IMR-90 (cell line): Measurements from ENCODE around the gene CFAP73. TPM values are rescaled to one million over a fixed set of nuclear protein-coding genes. Genes with fewer than 3 reads are reported as not detected.

ENCODE experiments used
- ATAC-seq: fragments of 200-7000 bp; cut with Tn5 transposase; 2 replicates; pipeline ENCODE4 v1.9.1; 2020; ENCODE audit warnings: low read depth, mild to moderate bottlenecking, moderate library complexity
- BruUV-seq: library from RNA; stranded (reverse); fragments of 400-500 nt; replicated peaks from 2 replicates; lab custom pipeline; 2021; lab: Mats Ljungman, UMichigan
- CTCF ChIA-PET: fragments of 300-600 bp; formaldehyde crosslinking; extraction: SDS; loops from one replicate; lab custom pipeline; 2021; ENCODE audit warnings: antibody characterized with exemption; lab: Yijun Ruan, JAX
- POLR2A ChIA-PET: fragments of 300-600 bp; sonication (Branson Sonifier 250); formaldehyde crosslinking; loops from one replicate; lab custom pipeline; 2022; ENCODE audit warnings: antibody characterized with exemption; ENCODE audit not compliant: unreplicated experiment; lab: Charles Lee
- DNase-seq: peaks from one replicate; pipeline ENCODE4 v3.0.0; 2013
- H2AFZ ChIP-seq: replicated peaks from 2 replicates; pipeline ENCODE3; 2013; ENCODE audit warnings: low read length, mild to moderate bottlenecking; ENCODE audit not compliant: poor library complexity
- H2AK5ac ChIP-seq: 2 replicates; pipeline ENCODE4 v1.6.1; 2013; ENCODE audit warnings: low read depth, low read length, inconsistent platforms
- H2AK9ac ChIP-seq: replicated peaks from 2 replicates; pipeline ENCODE3; 2013; ENCODE audit warnings: mild to moderate bottlenecking, low read depth, low read length, moderate library complexity; ENCODE audit not compliant: poor library complexity
- H2BK120ac ChIP-seq: 2 replicates; pipeline ENCODE4 v1.6.1; 2013; ENCODE audit warnings: low read depth, low read length, inconsistent platforms
- H2BK15ac ChIP-seq: 3 replicates; pipeline ENCODE4 v1.6.1; 2013; ENCODE audit warnings: low read depth, low read length, inconsistent platforms
- H2BK20ac ChIP-seq: 2 replicates; pipeline ENCODE4 v1.6.1; 2013; ENCODE audit warnings: low read depth, mild to moderate bottlenecking, inconsistent platforms, low read length, moderate library complexity
- H2BK5ac ChIP-seq: 2 replicates; pipeline ENCODE4 v1.6.1; 2013; ENCODE audit warnings: mild to moderate bottlenecking, low read depth, low read length, inconsistent platforms; ENCODE audit not compliant: poor library complexity, severe bottlenecking
- H3K14ac ChIP-seq: replicated peaks from 2 replicates; pipeline ENCODE4 v1.6.1; 2013; ENCODE audit warnings: low read depth, low read length, inconsistent platforms
- H3K18ac ChIP-seq: 2 replicates; pipeline ENCODE4 v1.6.1; 2013; ENCODE audit warnings: low read depth, low read length, control low read depth
- H3K23ac ChIP-seq: 2 replicates; pipeline ENCODE4 v1.6.1; 2013; ENCODE audit warnings: low read depth, low read length, inconsistent platforms
- H3K27ac ChIP-seq: 2 replicates; pipeline ENCODE4 v1.5.1; 2013; ENCODE audit warnings: mild to moderate bottlenecking, control low read depth, low read length; ENCODE audit not compliant: insufficient read depth
- H3K27me3 ChIP-seq: 2 replicates; pipeline ENCODE4 v1.6.1; 2013; ENCODE audit warnings: low read length; ENCODE audit not compliant: control insufficient read depth, insufficient read depth
- H3K36me3 ChIP-seq: 2 replicates; pipeline ENCODE4 v1.6.1; 2013; ENCODE audit warnings: low read length, mixed read lengths; ENCODE audit not compliant: control insufficient read depth, insufficient read depth
- H3K4ac ChIP-seq: 2 replicates; pipeline ENCODE4 v1.6.1; 2013; ENCODE audit warnings: low read depth, low read length, inconsistent platforms
- H3K4me1 ChIP-seq: 2 replicates; pipeline ENCODE4 v1.6.1; 2013; ENCODE audit warnings: low read length, mixed read lengths; ENCODE audit not compliant: control insufficient read depth, insufficient read depth
- H3K4me2 ChIP-seq: 2 replicates; pipeline ENCODE4 v1.6.1; 2013; ENCODE audit warnings: low read depth, mild to moderate bottlenecking, control low read depth, low read length, moderate library complexity
- H3K4me3 ChIP-seq: 2 replicates; pipeline ENCODE4 v1.5.1; 2013; ENCODE audit warnings: low read depth, mild to moderate bottlenecking, control low read depth, low read length, moderate library complexity; ENCODE audit not compliant: insufficient read depth
- H3K56ac ChIP-seq: 2 replicates; pipeline ENCODE4 v1.6.1; 2013; ENCODE audit warnings: low read length, inconsistent platforms; ENCODE audit not compliant: insufficient read depth; ENCODE audit errors: extremely low read depth
- H3K79me1 ChIP-seq, 2 experiments: 2 replicates each; pipeline ENCODE4 v1.6.1; 2013; ENCODE audit warnings: low read length in 2 of 2, inconsistent platforms in 1 of 2, low read depth in 1 of 2
- H3K9ac ChIP-seq: 2 replicates; pipeline ENCODE4 v1.6.1; 2013; ENCODE audit warnings: low read depth, low read length, control low read depth
- H3K9me1 ChIP-seq: 2 replicates; pipeline ENCODE4 v1.6.1; 2013; ENCODE audit warnings: low read length, inconsistent platforms; ENCODE audit not compliant: insufficient read depth
- H3K9me3 ChIP-seq: 2 replicates; pipeline ENCODE4 v1.6.1; 2013; ENCODE audit warnings: low read length; ENCODE audit not compliant: control insufficient read depth, insufficient read depth
- H4K20me1 ChIP-seq: 2 replicates; pipeline ENCODE4 v1.6.1; 2013; ENCODE audit warnings: low read length, inconsistent platforms; ENCODE audit not compliant: insufficient read depth
- H4K5ac ChIP-seq: 2 replicates; pipeline ENCODE4 v1.6.1; 2013; ENCODE audit warnings: mild to moderate bottlenecking, low read depth, low read length, control low read depth
- H4K8ac ChIP-seq, 2 experiments: 2 replicates each; pipeline ENCODE4 v1.6.1; 2013; ENCODE audit warnings: low read depth in 2 of 2, low read length in 2 of 2, control low read depth in 1 of 2, inconsistent platforms in 1 of 2
- H4K91ac ChIP-seq: 2 replicates; pipeline ENCODE4 v1.6.1; 2013; ENCODE audit warnings: low read depth, low read length, inconsistent platforms; ENCODE audit not compliant: insufficient read depth
- CEBPB ChIP-seq: IDR thresholded peaks from 2 replicates; pipeline ENCODE4 v1.6.1; 2012; ENCODE audit warnings: low read depth, low read length, improper control_type of control experiment
- CHD1 ChIP-seq: IDR thresholded peaks from 2 replicates; pipeline ENCODE4 v1.6.1; 2012; ENCODE audit warnings: low read depth, low read length, improper control_type of control experiment
- FOS ChIP-seq: fragments of 150-350 bp; IDR thresholded peaks from 2 replicates; pipeline ENCODE4 v1.6.1; 2016; ENCODE audit warnings: low read depth, low read length
- MXI1 ChIP-seq: IDR thresholded peaks from 2 replicates; pipeline ENCODE4 v1.6.1; 2012; ENCODE audit warnings: low read depth, mild to moderate bottlenecking, low read length, moderate library complexity, borderline replicate concordance
- RFX5 ChIP-seq: IDR thresholded peaks from 2 replicates; pipeline ENCODE4 v1.8.0; 2012; ENCODE audit warnings: low read depth, mild to moderate bottlenecking, low read length, moderate library complexity
- SMC3 ChIP-seq: fragments of 150-350 bp; IDR thresholded peaks from 2 replicates; pipeline ENCODE4 v1.6.1; 2016; ENCODE audit warnings: low read depth, mild to moderate bottlenecking, antibody characterized with exemption, low read length, moderate library complexity
- WGBS, 2 experiments: methylation state at CpG; one replicate each; pipeline versions ENCODE4 v1.1.5 to v1.1.7; 2013; ENCODE audit warnings: missing lambda C conversion rate in 2 of 2; ENCODE audit not compliant: insufficient read length in 1 of 2; ENCODE audit errors: extremely low coverage in 2 of 2; 5-methylcytosine and 5-hydroxymethylcytosine counted together
- dilution Hi-C: fragments of 300-500 bp; cut with HindIII; formaldehyde crosslinking; loops from one replicate; pipeline ENCODE4 v1.14.3; 2018; ENCODE audit warnings: low sequenced_read_pairs; ENCODE audit not compliant: unreplicated experiment
- in situ Hi-C: fragments of 300-500 bp; cut with MboI; formaldehyde crosslinking; loops from 3 replicates; pipeline ENCODE4 v1.14.3; 2019; ENCODE audit warnings: low sequenced_read_pairs, inconsistent platforms, mixed read lengths
- intact Hi-C: fragments of 100-400 bp; cut with micrococcal nuclease; formaldehyde crosslinking; loops from 2 replicates; pipeline ENCODE4 v1.10.0; 2022
- polyA plus RNA-seq, 3 experiments: library from polyadenylated mRNA; depleted of rRNA; stranded (reverse); fragments of >200 nt; gene quantifications; 2 replicates each; pipeline ENCODE4 v1.2.3, GENCODE V29; 2012; ENCODE audit warnings: low replicate concordance in 1 of 3
- total RNA-seq: library from RNA; depleted of rRNA; stranded (reverse); fragments of >200 nt; gene quantifications from 2 replicates; pipeline ENCODE4 v1.2.3, GENCODE V29; 2012
- TF ChIP-seq, protein P1 (sequence below): fragments of 150-350 bp; IDR thresholded peaks from 2 replicates; pipeline ENCODE4 v1.6.1; 2016; ENCODE audit warnings: low read depth, mild to moderate bottlenecking, low read length, moderate library complexity, borderline replicate concordance
- TF ChIP-seq, protein P2 (sequence below): fragments of 150-350 bp; IDR thresholded peaks from 2 replicates; pipeline ENCODE4 v1.6.1; 2017; ENCODE audit warnings: mild to moderate bottlenecking, antibody characterized with exemption, low read length, low read depth
- TF ChIP-seq, protein P3 (sequence below): conservative IDR thresholded peaks from 2 replicates; pipeline ENCODE4 v1.5.1; 2012; ENCODE audit warnings: mild to moderate bottlenecking, low read depth, low read length, improper control_type of control experiment

CFAP73 gene
- total and polyA plus RNA-seq, 2 of the 4 experiments (the other 2 are of a cell fraction), result not detected

DNA sequence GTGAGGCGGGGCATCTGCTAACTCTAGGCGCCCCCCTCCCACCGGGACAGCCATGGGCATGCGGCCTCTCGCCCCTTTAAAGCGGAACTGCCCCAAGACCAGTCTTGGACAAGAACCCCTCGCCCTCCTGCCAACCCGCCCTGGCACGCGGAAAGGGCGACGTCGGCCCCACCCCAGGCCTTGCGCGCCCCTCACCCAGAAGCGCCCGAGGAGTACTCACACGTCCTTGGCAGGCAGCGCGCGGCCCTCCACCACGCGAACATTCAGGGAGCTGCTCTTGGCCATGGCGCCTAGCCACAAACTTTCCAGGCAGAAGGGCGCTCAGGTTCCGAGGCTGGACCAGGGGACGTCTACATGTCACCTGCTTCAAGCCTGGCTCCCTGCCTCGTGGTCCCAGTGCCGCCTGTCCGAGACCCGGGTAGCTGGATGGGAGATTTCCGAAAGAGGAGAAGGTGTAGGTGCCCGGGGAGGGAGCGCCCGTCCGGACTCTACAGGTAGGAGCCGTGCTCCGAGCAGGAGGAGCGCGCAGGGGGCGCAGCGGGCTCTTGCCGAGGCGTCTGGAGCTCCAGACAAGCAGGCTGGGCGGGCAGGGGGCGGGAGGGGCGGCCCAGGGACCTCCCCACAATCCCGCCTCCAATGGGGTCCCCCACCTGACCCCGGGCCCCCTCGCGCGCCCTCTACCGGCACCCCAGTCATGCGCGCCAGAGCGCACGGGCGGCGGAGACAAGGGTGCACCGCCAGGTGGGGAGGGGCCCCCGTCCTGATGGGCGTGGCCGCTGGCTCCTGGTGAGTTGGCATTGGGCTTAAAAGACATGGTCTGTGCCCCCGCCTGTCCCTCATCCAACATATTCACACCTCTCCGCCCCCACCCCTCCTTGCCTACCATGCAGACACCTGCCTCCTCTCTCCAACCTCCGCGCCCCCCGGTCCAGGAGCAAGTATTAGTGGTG lies 14.1 kb upstream of the CFAP73 start, which contains the start of gene RASAL1 (continued):
- TF ChIP-seq CEBPB, result no peak

DNA sequence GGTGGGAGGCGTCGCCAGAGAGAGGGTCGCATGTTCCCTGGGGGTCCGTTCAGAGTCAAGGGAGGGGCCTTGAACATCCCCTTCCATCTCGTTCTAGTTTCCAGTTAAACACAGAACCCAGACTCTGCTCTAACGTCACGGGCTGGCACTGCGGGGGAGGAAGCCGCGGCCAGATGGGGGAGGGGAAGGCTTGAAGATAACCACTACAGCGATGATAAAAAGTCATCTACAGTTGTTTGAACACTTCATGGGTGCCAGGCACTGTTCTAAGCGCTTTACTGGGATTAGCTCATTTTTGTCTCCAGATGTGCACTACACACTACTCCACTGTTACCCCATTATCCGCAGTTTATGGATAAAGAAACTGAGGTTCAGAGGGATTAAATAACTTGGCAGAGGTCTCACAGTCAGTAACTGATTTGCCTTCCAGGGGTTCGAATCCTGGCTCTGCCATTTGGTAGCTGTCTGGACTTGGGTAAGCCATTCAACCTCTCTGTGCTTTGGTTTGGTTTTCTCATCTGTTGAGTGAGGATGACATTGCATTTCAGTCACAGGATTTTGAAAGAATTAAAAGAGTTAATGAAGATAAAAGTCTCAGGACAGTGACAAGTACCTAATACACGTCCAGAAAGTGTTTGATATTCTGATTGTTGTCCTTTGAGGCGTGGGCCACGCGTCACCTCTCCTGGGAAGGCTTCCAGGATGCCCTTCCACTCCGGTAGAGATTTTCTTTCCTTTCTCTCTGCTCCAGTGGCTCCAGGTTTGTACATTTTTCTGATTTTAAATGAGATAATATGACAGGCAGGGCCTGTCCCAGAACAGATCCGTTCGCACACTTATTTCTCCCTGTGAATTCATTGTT lies 13.2 kb upstream of the CFAP73 start:
- DNase-seq (no peak), ATAC-seq (no peak)
- Histone ChIP-seq H3K4me3 (no peak overlapping the region), H2BK15ac (no peak overlapping the region), H2AK9ac (no peak overlapping the region), H3K4me2 (no peak overlapping the region), H3K4ac (no peak overlapping the region), H4K91ac (no peak overlapping the region), H3K18ac (no peak overlapping the region), H3K9me3 (no peaks in the 10 kb centered on the region), H3K36me3 (no peaks in the 10 kb centered on the region), H3K9ac (no peak overlapping the region), H3K9me1 (no peaks in the 10 kb centered on the region), H4K8ac (no peak overlapping the region), H4K20me1 (no peaks in the 10 kb centered on the region), H2BK120ac (no peak overlapping the region), H2BK20ac (no peak overlapping the region), H2AFZ (no peak overlapping the region), H3K27me3 (peaks cover 1% of the 10 kb centered on the region; the same call in 1 of the 2 replicates), H3K14ac (no peak overlapping the region), H3K23ac (no peak overlapping the region), H4K5ac (no peak overlapping the region), H2AK5ac (no peak overlapping the region), H3K79me1 (no peaks in the 10 kb centered on the region), H2BK5ac (no peak overlapping the region), H3K56ac (no peak overlapping the region), H3K4me1 (no peaks in the 10 kb centered on the region), H3K27ac (no peak overlapping the region)
- ChIA-PET CTCF (interaction anchor here (1.2 kb wide), 1 partner anchor 18 kb away, joined by 3 read pairs; no protein-coding TSS in a partner anchor), POLR2A (no interaction called here)
- dilution Hi-C loops, result no loop called here
- WGBS, 2 experiments, result 58% methylated on average over 2 of the region's 21 CpGs; no CpG with 5 or more reads in 1 of the 2 experiments
- no TSS peak for BruUV-seq
- in situ Hi-C loops, result no loop called here
- intact Hi-C loops, result no loop called here
- no peak for TF ChIP-seq RFX5
- TF ChIP-seq, protein P1, sequence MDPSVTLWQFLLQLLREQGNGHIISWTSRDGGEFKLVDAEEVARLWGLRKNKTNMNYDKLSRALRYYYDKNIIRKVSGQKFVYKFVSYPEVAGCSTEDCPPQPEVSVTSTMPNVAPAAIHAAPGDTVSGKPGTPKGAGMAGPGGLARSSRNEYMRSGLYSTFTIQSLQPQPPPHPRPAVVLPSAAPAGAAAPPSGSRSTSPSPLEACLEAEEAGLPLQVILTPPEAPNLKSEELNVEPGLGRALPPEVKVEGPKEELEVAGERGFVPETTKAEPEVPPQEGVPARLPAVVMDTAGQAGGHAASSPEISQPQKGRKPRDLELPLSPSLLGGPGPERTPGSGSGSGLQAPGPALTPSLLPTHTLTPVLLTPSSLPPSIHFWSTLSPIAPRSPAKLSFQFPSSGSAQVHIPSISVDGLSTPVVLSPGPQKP, result no peak
- TF ChIP-seq CHD1, result no peak
- TF ChIP-seq, protein P2, sequence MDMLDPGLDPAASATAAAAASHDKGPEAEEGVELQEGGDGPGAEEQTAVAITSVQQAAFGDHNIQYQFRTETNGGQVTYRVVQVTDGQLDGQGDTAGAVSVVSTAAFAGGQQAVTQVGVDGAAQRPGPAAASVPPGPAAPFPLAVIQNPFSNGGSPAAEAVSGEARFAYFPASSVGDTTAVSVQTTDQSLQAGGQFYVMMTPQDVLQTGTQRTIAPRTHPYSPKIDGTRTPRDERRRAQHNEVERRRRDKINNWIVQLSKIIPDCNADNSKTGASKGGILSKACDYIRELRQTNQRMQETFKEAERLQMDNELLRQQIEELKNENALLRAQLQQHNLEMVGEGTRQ, result no peak
- TF ChIP-seq FOS, result no peak
- TF ChIP-seq CEBPB, result no peak
- TF ChIP-seq MXI1, result no peak
- TF ChIP-seq, protein P3, sequence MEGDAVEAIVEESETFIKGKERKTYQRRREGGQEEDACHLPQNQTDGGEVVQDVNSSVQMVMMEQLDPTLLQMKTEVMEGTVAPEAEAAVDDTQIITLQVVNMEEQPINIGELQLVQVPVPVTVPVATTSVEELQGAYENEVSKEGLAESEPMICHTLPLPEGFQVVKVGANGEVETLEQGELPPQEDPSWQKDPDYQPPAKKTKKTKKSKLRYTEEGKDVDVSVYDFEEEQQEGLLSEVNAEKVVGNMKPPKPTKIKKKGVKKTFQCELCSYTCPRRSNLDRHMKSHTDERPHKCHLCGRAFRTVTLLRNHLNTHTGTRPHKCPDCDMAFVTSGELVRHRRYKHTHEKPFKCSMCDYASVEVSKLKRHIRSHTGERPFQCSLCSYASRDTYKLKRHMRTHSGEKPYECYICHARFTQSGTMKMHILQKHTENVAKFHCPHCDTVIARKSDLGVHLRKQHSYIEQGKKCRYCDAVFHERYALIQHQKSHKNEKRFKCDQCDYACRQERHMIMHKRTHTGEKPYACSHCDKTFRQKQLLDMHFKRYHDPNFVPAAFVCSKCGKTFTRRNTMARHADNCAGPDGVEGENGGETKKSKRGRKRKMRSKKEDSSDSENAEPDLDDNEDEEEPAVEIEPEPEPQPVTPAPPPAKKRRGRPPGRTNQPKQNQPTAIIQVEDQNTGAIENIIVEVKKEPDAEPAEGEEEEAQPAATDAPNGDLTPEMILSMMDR, result no peak
- no peak for TF ChIP-seq SMC3
